Muscle of back (tissue), 11 donors: ENCODE measurements around the gene TCEA2. TPM values are rescaled to one million over a fixed set of nuclear protein-coding genes. Genes with fewer than 3 reads are reported as not detected.
A peak's percentile ranks its signal among the peaks of the same experiment; 100 is the strongest.

Source experiments
- DNase-seq, 3 donors: peaks; one replicate each; pipeline versions ENCODE4 v3.0.0 to v3.0.0-alpha.2; 2013
- polyA plus RNA-seq, 10 donors: library from polyadenylated mRNA; unstranded; fragments of 120-200 nt; gene quantifications; one replicate each; pipeline ENCODE4 v1.2.1, GENCODE V29; 2013; ENCODE audit not compliant: insufficient read length in 10 of 10

Gene TCEA2
- polyA plus RNA-seq, 10 donors, result 38.5 to 50.1 (median 42.5) TPM

- DNase-seq, result no peak
These were observed 29.0 kb upstream of the TCEA2 start for GRCh38 chr20:64033981-64034493.

DNA sequence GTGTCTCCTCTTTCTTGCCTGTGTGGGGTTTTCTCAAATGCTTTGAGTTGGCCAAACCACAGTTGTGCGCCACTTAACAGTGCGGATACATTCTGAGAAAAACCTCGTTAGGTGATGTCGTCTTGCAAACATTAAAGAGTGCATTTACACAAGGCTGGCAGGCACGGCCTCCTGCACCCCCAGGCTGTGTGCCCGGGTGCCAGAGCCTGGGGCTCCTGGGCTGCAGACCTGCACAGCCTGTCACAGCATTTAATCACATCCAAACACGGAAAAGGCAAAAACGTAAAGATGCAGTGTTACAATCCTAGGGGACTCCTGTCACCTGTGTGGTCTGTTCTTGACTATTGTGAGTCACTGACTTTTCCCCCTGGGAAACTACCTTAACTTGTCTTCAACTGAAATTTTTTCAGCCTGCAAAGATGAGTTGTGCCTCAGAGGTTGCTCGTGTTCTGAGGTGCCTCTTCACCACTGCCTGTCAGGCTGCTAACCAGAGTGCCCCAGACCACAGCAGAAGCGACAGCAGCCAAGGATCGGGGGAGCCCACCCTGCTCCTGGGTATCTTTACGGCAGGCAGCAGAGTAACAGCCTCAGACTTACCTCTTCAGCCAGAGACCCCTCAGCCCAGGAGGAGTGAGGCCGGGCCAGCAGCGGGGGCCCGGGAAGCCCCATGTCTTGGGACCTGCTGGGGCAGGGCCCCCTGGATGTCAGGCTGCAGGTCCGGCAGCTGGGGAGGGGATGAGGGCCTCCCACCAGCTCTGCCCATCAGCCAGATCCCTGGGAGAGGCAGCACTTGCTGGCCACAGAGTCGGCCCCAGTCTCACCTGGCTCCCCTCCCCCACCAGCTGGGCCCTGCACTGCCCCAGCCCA, 27.7 kb upstream of the TCEA2 start:
- DNase-seq, result no peak

DNA sequence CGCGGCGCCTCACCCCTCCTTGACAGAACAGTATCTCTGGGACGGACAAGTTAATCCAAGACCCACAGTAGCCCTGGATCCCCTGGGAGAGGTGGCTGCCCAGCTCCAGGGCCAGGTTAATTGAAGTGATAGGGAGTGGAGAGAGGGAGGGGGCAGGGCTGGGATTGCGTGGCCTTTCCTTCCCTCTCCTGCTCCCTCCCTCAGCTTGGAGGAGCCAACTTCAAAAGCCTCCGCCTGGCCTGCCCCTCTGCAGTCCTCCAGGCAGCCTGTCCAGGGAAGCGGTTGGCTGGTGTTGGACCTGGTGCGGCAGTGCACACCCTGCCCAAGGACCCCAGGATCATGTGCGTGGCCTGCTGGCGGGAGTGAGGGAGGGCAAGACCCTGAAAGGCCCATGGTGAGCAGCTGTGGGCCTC, 27.1 kb upstream of the TCEA2 start, which contains the start of gene C20orf204:
Gene C20orf204, plus strand, starts transcription at position 250 of the 413 bp plus-strand sequence. Its CDS starts 142 bp downstream, at position 392.
- DNase-seq, result no peak

- DNase-seq, result no peak
These were observed 26.4 kb upstream of the TCEA2 start for GRCh38 chr20:64036346-64037198.

- no peak for DNase-seq
These were observed 25.9 kb upstream of the TCEA2 start for GRCh38 chr20:64037199-64037497.

- no peak for DNase-seq
These were observed 25.3 kb upstream of the TCEA2 start for GRCh38 chr20:64037498-64038213.

GRCh38 chr20:64038224-64038564, 24.8 kb upstream of the TCEA2 start:
- no peak for DNase-seq

- peak; percentile 18 to 82 (median 58) for DNase-seq
These were observed 24.3 kb upstream of the TCEA2 start for GRCh38 chr20:64038565-64039292.

DNA sequence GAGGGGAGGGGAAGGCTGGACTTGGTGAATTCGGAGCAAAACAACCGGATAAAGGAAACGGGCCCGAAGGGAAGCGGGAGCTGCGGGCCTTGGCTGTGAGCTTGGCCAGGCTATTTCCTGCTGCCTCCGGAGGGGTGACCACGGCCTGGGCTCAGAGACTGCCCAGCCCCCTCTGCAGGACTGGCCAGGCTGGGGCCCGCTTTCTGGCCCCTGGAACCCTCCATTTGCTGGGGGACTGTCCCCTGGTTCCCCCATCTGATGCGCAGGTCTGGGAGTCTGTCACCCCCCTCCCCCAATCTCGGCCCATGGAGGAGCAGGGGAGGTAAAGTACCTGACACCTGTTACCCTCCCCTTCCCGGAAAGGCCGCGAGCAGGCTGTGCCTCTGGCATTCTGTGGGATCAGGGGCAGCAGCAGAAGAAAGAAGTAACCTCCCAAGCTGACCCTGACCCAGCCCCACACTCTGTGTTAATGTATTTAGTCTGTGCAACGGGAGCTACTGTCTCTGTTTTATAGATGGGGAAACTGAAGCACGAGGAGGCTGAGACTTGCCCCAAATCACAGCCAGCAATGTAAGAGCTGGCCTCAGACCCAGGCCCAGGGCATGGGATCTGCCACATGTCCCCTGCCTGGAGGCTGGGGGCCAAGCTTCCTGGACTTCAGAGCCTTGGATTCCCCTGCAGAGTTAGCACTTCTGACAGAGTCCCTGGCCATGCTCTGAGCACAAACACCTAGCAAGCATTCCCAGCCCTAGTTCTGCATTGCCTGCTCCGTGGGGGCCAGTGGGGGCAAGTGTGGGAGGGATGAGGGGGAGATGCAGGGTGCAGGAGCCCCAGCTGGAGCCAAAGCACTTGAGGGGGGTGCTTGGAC, 23.5 kb upstream of the TCEA2 start:
- DNase-seq, result no peak

DNA sequence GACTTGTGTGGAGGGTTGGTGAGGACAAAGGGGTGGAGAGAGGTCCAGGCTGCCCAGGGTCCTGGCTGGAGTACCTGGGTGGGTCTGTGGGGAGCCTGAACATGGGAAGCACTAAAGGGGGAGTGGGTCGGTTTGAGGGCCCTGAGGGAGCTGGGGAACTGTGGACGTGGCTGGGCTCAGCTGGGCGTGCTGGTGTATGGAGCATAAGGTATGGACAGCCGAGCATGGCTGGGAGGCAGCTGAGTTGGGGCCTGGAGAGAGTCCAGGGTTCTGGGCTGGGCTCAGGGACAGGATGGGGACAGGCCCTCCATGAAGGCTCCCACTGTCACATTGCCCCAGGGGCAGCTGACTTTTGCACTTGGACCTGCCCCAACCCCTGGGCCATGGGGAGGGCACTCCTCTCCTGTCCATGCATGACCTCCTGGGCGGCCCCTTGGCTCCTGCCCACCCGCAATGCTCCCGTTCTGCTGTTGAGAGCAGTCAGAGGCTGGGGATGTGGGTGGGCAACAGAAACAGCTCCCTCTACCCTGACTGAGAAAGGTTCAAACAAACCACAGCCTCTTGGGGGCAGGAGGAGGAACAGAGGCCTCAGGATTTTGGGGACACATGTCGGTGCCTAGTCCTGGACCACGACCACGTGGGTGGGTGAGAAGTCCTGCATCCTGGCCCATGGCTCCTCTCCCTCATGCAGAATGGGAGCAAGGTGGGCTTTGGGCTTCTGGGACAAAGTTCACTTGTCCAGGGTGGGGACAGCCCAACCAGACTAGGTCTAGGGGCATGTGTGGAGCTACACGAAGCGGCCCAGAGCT, 22.6 kb upstream of the TCEA2 start:
- no peak for DNase-seq

GRCh38 chr20:64041040-64041780, 21.8 kb upstream of the TCEA2 start:
- peak in 1 of 3 donors; percentile 18 for DNase-seq

DNA sequence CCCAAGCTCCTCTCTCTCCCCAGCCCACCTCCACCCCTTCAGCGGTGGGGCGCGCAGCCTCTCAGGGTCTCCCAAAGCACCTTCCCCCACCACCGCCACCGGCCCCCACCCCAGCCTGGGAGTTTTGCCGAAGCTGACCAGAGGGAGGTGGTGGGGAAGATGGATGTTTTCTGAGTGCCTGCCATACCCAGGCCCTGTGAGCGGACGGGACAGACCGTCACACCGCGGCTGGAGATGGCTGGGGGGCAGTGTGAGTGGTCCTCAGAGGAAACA, 21.3 kb upstream of the TCEA2 start:
- DNase-seq, result no peak

DNA sequence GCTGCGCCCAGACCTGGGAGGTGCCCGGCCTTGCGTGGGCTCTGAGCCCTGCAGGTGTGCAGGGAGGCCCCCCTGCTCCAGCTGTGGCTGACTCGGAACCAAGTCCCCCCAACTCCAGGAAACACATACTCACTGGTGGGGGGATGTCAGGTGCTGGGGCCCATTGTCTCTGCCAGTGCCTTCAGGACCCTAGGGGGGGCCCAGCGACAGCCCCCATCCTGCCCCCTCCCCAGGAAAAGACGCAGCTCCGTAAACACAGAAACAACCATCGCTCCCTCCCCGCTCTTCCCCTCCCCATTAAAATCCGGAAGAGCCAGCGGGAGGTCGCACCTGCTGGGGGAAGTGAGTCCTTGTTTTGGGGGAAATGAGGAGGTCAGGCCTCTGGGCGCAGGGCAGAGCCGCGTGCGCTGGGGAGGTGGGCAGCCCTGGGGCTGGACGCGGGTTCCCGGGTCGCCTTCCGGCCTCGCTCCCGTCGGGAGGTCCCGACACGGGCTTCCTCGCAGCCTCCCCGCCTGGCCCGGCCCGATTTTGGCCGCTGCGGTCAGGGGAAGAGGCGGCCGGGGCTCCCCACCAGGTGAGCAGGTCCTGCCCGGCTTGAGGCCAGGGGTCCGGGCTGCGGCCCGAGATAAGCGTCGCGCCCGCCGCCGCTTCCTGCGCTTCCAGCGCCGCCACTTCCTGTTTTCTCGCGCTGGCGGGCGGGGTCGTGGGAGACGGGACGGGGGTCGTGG, 20.8 kb upstream of the TCEA2 start:
- DNase-seq, result no peak

DNA sequence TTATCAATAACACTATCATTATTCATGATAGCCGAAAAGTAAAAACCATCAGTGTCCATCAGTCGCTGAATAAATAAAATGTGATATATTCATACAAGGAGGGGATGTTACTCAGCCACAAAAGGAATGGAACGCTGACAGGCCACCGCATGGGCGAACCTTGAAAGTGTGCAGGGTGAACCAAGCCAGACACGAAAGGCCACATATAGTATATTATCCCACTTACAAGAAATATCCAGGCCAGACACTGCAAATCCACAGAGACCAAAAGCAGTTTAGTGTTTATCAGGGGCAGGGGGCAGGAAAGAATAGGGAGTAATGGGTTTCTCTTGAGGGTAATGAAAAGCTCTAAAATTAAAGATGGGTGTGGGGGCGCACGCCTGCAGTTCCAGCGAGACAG, 19.2 kb upstream of the TCEA2 start:
- no peak for DNase-seq

DNA sequence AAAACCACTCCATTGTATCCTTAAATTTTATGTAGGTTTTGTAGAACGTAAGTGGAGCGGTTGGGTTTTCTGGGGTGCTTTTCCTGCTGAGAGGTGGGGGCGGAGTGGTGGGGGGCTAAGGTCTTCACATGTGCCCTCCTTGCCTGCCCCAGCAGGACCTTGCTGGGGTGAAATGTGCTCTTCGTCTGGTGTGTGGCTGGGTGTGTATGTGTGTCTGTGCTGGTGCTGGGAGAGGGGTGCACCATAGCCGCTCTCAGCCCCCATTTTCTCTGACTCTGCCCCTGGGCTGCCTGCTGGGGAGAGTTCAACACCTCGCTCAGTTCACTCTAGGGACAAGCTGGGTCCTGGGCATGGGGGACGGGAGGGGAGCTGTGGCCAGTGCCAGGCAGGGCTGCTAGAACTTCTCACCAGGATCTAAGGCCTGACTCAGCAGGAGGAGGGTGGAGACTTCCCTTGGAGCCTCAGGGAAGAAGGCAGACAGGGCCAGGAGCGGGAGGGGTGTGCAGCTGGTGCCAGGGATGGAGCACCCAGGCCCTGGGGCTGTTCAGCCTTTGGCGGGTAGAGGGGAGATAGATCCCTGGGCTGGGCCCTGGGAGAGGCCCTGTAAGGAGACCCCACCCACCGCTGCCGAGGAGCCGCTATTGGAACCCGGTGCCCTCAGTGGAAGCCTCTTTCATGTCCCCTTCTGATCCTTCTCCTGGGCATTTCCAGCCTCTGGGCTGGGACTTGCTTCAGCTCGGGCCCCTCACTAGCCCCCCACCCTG, 18.3 kb upstream of the TCEA2 start:
- no peak for DNase-seq

DNA sequence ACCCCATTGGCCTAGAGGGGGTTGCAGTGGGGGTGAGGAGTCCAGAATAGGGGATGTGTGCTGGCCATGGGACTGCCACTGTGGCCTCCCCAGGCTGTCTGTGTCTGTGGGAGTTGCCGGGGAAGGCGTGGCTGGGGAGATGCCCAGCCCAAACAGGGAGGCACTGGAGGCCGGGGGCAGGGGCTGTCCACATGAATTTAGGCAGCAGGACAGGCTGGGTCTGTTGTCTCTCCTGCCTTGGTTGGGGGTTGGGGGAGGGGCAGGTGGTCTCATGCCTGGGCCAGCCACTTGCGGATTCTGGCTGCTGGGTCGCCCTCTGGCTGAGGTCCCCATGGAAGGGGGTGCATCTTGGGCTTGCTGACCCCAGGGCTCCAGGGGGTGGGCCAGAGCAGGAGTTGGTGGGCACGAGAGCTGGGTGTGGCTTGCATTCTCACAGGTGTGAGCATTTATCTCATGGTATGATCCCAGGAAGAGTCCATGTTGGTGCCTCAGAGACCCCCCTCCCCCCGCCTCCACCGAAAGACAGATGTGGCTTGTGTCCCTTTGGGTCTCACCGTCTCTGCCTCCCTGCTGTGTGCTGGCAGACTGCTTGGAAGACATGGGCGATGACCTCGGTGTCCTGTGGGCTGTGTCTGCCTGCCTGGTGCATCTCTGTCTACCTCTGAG, 17.5 kb upstream of the TCEA2 start:
- DNase-seq, result no peak

- no peak for DNase-seq
These were observed 16.0 kb upstream of the TCEA2 start for GRCh38 chr20:64047046-64047389.
